Esophagus muscularis mucosa (tissue), 4 donors: ENCODE results near the gene KCNJ6. TPM values are rescaled to one million over a fixed set of nuclear protein-coding genes. Genes with fewer than 3 reads are reported as not detected.

Experiments used
- DNase-seq: peaks from one replicate; pipeline ENCODE4 v3.0.0-alpha.2; 2017; ENCODE audit errors: extremely low spot score
- H3K27ac ChIP-seq, 4 donors: fragments of 200-600 bp; sonication (generic); replicated peaks in 1 of 4; 1 replicate in 3 of 4; 2 replicates in 1 of 4; pipeline ENCODE4 v1.5.1; 2016 to 2019; ENCODE audit warnings: mild to moderate bottlenecking in 1 of 4
- H3K27me3 ChIP-seq, 4 donors: fragments of 200-600 bp; sonication (generic); one replicate each; pipeline versions ENCODE4 v1.5.1 to v1.6.0; 2016 to 2019
- H3K36me3 ChIP-seq, 4 donors: fragments of 200-600 bp; sonication (generic); one replicate each; pipeline ENCODE4 v1.5.1; 2016 to 2019
- H3K4me1 ChIP-seq, 4 donors: fragments of 200-600 bp; sonication (generic); one replicate each; pipeline ENCODE4 v1.5.1; 2016 to 2019
- H3K4me3 ChIP-seq, 4 donors: fragments of 200-600 bp; sonication (generic); 1 replicate in 2 of 4; 2 replicates in 2 of 4; pipeline ENCODE4 v1.5.1; 2016 to 2019; ENCODE audit warnings: mild to moderate bottlenecking in 4 of 4, moderate library complexity in 1 of 4
- H3K9me3 ChIP-seq, 4 donors: fragments of 200-600 bp; sonication (generic); 1 replicate in 3 of 4; 2 replicates in 1 of 4; pipeline ENCODE4 v1.5.1; 2016 to 2019
- EP300 ChIP-seq: sonication (generic); formaldehyde crosslinking; IDR thresholded peaks from one replicate; pipeline ENCODE4 v1.6.1; 2017; ENCODE audit warnings: antibody characterized with exemption
- POLR2A ChIP-seq: fragments of 450-650 bp; IDR thresholded peaks from one replicate; pipeline ENCODE4 v1.6.1; 2017; ENCODE audit warnings: antibody characterized with exemption, moderate library complexity, mild to moderate bottlenecking, low read depth
- POLR2AphosphoS5 ChIP-seq, 2 donors: sonication (generic); formaldehyde crosslinking; IDR thresholded peaks; one replicate each; pipeline ENCODE4 v1.6.1; 2017; ENCODE audit warnings: antibody characterized with exemption in 2 of 2
- WGBS: methylation state at CpG from one replicate; pipeline ENCODE4 v1.1.5; 2018; 5-methylcytosine and 5-hydroxymethylcytosine counted together
- intact Hi-C: fragments of 100-400 bp; cut with DNase I; formaldehyde crosslinking; loops from one replicate; pipeline ENCODE4 v1.15.1; 2023
- total RNA-seq, 4 donors: library from RNA; depleted of rRNA; stranded (reverse); fragments of >200 nt; gene quantifications; one replicate each; pipeline versions ENCODE4 v1.1.0 to v1.2.1, GENCODE V29; 2016
- TF ChIP-seq, protein P1 (sequence below), 3 experiments: fragments of 200-600 bp in 2 of 3; fragments of 450-650 bp in 1 of 3; sonication (generic) in 2 of 3; IDR thresholded peaks; one replicate each; pipeline ENCODE4 v1.5.1; 2017 to 2019; ENCODE audit warnings: antibody characterized with exemption in 3 of 3, mild to moderate bottlenecking in 2 of 3, moderate library complexity in 1 of 3

The KCNJ6 gene
- total RNA-seq, 4 donors from 2014 or later, result under 0.01 TPM; not detected in 2

- intact Hi-C loops, result no loop called here
- H3K4me3 ChIP-seq, result no peak overlapping the region
- whole genome bisulfite sequencing, result 85% methylated on average over 7 of the region's 7 CpGs
- no peak for TF ChIP-seq POLR2A
- TF ChIP-seq, protein P1, sequence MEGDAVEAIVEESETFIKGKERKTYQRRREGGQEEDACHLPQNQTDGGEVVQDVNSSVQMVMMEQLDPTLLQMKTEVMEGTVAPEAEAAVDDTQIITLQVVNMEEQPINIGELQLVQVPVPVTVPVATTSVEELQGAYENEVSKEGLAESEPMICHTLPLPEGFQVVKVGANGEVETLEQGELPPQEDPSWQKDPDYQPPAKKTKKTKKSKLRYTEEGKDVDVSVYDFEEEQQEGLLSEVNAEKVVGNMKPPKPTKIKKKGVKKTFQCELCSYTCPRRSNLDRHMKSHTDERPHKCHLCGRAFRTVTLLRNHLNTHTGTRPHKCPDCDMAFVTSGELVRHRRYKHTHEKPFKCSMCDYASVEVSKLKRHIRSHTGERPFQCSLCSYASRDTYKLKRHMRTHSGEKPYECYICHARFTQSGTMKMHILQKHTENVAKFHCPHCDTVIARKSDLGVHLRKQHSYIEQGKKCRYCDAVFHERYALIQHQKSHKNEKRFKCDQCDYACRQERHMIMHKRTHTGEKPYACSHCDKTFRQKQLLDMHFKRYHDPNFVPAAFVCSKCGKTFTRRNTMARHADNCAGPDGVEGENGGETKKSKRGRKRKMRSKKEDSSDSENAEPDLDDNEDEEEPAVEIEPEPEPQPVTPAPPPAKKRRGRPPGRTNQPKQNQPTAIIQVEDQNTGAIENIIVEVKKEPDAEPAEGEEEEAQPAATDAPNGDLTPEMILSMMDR (IDR thresholded peaks at IDR 0.05), result no peak
- no peak for TF ChIP-seq EP300
- no peak for TF ChIP-seq POLR2AphosphoS5 (IDR thresholded peaks at IDR 0.05)
- no peak for DNase-seq
- no peaks in the 10 kb centered on the region for H3K36me3 ChIP-seq
- H3K27ac ChIP-seq, result no peak overlapping the region
- peaks cover 0 to 5% (median under 1%) of the 10 kb centered on the region in 4 donors for H3K9me3 ChIP-seq
- peaks cover 0 to 17% (median 0%) of the 10 kb centered on the region in 4 donors for H3K27me3 ChIP-seq
- H3K4me1 ChIP-seq, result no peaks in the 10 kb centered on the region
Observed at GRCh38 chr21:37848721-37849490, 67.4 kb downstream of the KCNJ6 start.

GRCh38 chr21:37845535-37845934 is 70.7 kb downstream of the KCNJ6 start:
- intact Hi-C loops, result no loop called here
- peak; percentile 80 for DNase-seq

GRCh38 chr21:37843191-37843590 is 73.1 kb downstream of the KCNJ6 start:
- no peak overlapping the region for H3K27ac ChIP-seq
- TF ChIP-seq, protein P1 (IDR thresholded peaks at IDR 0.05), result no peak
- no peaks in the 10 kb centered on the region for H3K36me3 ChIP-seq
- H3K4me3 ChIP-seq, result no peak overlapping the region
- intact Hi-C loops, result no loop called here
- WGBS, result 87% methylated on average over 1 of the region's 1 CpG
- no peaks in the 10 kb centered on the region for H3K9me3 ChIP-seq
- H3K4me1 ChIP-seq, result no peaks in the 10 kb centered on the region
- no peak for DNase-seq
- peaks cover 0 to 4% (median 0%) of the 10 kb centered on the region in 4 donors for H3K27me3 ChIP-seq

More at GRCh38 chr21:37845535-37845934, 70.7 kb downstream of the KCNJ6 start:
- peaks cover 0 to 14% (median 0%) of the 10 kb centered on the region in 4 donors for H3K27me3 ChIP-seq
- H3K27ac ChIP-seq, result no peak overlapping the region
- 35% methylated on average over 3 of the region's 3 CpGs for WGBS
- H3K9me3 ChIP-seq, result no peaks in the 10 kb centered on the region
- no peak for TF ChIP-seq EP300
- no peak for TF ChIP-seq POLR2AphosphoS5 (IDR thresholded peaks at IDR 0.05)
- TF ChIP-seq, protein P1 (IDR thresholded peaks at IDR 0.05), result no peak
- no peak for TF ChIP-seq POLR2A
- no peaks in the 10 kb centered on the region for H3K4me1 ChIP-seq
- no peaks in the 10 kb centered on the region for H3K36me3 ChIP-seq
- H3K4me3 ChIP-seq, result no peak overlapping the region

- no peak for DNase-seq
- no peaks in the 10 kb centered on the region for H3K9me3 ChIP-seq
- WGBS, result 79% methylated on average over 14 of the region's 14 CpGs
- H3K4me1 ChIP-seq, result no peaks in the 10 kb centered on the region
- no peak overlapping the region for H3K4me3 ChIP-seq
- H3K27me3 ChIP-seq, result no peaks in the 10 kb centered on the region
- TF ChIP-seq POLR2A (no peak), EP300 (no peak), POLR2AphosphoS5 (IDR thresholded peaks at IDR 0.05) (no peak)
- TF ChIP-seq, protein P1 (IDR thresholded peaks at IDR 0.05), result no peak
- no peak overlapping the region for H3K27ac ChIP-seq
- intact Hi-C loops, result no loop called here
- no peaks in the 10 kb centered on the region for H3K36me3 ChIP-seq
Observed at GRCh38 chr21:37842163-37842919, 73.9 kb downstream of the KCNJ6 start.
